GM19455 (cell line): ENCODE results near the gene PCCA.

Experiments
- ATAC-seq: cut with Tn5 transposase; IDR thresholded peaks from one replicate; pipeline ENCODE4 v1.9.1; 2021; ENCODE audit not compliant: unreplicated experiment

The PCCA gene

DNA sequence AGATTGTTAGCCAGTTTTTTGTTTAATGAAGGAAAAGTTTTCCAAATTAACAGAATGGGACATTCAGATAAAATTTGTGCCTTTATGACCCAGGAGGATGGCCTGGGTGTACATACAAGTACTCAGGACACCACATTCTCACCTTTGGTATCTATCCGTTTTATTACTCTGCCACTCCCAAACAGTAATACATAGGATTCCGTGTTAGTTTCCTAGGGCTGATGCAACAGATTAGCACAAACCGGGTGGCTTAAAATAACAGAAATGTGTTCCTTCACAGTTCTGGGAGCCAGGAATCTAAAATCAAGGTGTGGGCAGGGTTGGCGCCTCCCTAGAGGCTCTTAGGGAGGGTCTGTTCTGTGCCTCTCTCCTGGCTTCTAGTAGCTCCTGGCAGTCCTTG lies 369.8 kb downstream of the PCCA start:
- no peak for ATAC-seq

DNA sequence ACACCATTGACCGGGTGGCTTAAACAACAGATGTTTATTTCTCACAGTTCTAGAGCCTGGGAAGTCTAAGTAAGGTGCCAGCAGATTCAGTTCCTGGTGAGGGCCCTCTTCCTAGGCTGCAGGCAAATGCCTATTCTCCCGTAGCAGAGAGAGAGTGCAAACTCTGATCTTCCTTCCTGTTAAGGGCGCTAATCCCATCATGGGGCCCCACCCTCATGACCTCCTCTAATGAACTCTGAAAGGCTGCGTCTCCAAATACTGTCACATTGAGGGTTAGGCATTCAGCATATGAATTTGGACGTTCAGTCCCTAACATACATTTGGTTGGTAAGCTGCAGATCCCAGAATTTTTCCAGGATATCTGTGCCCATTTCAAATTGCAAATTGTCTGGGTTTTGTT lies 370.9 kb downstream of the PCCA start:
- no peak for ATAC-seq

DNA sequence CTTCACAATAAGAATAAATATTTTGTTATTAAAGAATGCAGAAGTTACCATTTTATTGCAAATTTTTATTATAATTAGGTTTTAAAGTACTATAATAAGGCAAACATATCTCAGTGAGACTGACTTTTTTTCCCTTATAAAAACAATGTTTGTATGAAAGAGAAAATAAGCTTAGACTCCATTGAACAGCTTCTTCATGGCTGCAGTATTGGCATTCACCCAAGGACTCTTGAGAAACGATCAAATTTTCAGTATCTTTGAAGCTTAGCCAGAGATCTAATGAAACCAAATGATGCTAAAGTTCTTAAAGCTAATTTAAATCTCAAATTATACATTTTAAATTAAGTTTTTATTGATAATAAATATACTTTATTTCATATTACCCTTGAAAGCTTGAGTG lies 371.4 kb downstream of the PCCA start:
- ATAC-seq: no peak

DNA sequence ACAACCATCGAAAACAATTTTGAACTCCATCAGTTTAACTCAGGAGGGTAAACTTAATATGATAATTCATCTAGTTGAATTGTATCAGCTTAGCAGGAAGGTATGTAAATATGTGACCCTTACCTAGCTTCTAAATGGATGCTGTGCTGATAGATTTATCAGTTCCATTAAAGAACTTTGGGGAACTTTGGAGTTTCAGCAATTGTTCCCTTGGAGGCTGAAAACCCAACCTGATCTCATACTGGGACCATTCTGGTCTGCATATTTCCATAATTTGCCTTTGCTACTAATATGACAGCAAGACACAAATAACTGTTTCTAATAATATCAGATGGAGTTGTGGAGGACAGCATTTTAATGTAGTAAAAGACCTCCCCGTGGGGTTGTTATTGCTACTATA lies 371.9 kb downstream of the PCCA start:
- no peak for ATAC-seq

DNA sequence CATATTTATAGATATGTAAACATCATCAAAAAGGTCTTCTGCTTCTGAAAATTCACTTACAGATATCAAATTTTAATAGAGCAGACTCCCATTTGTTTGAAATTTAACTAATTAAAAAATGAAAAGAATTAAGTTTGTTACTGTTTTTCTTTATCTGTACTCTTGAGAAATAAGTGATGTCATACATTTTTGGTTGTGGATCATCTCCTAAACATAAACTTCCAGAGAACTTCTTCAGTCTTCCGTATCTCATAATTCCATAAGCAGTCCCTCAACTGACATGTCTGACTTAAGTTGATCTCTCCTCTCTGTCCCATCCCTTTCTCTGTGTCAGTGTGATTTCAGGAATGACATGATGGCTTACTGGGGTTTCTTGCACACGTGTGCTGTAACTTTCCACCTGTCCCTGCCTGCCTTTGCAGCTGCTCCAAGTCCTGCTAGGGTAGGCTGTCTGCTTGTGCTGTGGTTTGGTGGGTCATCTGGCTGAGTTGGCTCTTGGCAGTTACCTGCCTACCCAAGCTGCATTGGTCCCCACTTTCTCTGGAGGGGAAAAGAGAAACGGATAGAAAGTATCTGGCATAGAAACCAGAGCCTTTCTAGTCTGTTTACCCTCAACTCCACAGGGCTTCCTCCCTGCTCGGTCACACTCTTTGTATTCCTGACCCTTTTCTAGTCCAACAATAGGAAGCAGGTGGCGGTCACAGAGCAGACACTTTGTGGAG lies 372.6 kb downstream of the PCCA start:
- ATAC-seq: no peak

DNA sequence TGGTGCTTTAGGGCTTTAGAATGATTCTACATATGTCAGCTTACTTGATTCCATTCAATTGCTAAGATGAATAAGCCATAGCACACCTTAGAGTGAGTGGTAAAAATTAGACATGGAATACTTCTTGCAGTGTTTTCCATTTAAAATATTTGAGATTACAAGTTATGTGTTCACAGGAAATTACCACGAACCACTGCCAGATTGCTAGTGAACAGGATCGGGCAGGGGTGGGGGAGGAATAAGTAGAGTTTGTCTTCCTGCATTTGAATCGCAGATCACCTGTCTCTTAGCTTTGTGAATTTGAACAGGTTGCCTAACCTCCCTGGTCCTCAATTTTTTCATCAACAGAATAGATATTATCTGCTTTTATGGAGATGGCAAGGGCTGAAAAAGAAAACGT lies 375.1 kb downstream of the PCCA start:
- ATAC-seq: no peak

DNA sequence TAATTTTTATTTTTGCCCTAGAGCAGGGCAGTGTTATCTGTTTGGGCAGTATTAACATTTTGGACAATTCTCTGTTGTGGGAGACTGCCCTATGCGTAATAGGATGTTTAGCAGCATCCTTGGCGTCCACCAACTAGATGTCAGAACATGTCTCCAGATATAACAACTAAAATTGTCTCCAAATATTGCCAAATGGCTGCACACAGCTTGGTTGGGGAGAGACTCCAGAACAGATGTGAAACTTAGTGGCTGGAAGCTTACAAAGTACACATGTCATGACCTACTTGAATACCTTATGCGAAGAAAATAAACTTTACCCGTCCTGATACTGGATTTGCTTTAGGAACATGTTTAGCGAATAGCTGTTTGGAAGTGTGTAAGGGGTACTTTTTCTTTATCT lies 376.7 kb downstream of the PCCA start:
- no peak for ATAC-seq

DNA sequence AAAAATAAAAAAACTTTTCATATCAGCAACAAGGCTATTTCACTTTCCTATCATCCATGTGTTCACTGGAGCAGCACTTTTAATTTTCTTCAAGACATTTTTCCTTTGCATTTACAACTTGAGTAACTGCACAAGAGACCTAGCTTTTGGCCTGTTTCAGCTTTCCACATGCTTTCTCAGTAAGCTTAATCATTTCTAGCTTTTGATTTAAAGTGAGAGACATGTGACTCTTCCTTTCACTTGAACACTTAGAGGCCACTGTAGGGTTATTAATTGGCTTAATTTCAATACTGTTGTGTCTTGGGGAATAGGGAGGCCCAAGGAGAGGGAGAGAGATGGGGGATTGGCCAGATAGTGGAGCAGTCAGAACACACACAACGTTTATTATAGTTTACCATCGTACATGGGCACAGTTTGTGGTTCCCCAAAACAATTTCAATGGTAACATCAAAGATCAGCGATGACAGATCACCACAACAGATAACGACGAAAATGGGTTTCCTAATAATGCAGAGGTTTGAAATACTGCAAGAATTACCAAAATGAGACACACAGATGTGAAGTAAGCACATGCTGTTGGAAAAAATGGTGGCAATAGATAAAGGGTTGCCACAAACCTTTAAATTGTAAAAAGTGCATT lies 382.1 kb downstream of the PCCA start:
- ATAC-seq: no peak

DNA sequence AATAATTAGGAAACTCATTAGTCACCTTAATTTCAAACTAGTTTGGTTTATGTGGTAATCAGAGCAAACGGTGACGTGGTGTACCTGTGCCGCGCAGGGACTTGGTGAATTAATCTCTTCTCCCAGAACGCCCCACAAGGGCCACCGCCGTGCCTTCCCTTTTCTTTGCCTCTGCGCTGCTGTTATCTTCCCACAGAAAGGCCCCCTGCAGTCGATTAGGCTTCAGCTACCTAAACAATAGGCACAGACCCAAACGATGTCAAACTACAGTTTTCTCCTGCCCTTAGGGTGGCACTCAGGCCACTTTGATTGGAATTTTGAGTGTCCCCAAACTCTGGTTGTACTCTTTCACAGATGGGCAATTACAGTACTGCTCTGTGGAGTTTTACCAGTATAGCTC lies 384.2 kb downstream of the PCCA start:
- no peak for ATAC-seq

DNA sequence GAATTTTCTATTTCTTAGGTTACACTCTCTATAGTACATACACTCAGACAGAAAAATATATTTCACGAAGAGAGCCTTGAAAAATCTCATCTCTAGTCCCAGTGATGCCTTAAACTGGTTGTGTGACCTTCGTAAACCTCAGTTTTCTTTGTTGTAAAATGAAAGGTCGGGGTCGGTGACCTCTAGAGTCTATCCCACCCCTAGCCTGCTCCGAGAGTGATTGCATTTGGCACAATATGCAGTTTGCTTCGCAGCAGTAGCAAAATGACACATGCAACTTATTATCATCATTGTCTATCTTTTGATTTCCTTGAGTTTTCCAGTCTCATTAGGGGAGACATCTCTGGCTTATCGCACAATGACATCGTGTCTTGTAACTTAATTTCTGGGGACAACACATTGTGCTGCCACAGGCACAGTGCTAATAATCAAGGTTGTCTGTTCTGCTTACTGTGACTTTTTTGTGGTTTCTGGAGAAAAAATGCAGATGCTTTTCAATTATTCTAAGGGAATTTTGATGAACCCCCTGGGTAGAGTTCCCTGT lies 384.7 kb downstream of the PCCA start:
- no peak for ATAC-seq

DNA sequence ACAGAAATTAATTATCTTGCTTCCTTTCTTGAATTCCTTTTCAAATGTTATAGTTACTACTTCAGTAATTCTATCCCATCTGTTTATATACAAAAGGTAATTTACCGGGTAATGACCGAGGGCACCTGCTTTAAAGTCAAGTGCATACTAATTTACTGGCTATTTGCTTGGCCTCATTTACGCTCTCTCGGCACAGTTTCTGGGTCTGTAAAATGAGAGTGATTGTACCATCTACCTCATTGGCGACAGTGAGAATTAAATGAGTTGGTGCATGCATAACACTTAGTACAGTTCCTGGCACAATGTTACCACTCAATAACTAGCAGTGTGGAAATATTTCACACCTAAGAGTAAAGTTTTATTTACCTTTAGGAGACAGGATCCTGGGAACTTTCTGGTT lies 388.1 kb downstream of the PCCA start:
- no peak for ATAC-seq

DNA sequence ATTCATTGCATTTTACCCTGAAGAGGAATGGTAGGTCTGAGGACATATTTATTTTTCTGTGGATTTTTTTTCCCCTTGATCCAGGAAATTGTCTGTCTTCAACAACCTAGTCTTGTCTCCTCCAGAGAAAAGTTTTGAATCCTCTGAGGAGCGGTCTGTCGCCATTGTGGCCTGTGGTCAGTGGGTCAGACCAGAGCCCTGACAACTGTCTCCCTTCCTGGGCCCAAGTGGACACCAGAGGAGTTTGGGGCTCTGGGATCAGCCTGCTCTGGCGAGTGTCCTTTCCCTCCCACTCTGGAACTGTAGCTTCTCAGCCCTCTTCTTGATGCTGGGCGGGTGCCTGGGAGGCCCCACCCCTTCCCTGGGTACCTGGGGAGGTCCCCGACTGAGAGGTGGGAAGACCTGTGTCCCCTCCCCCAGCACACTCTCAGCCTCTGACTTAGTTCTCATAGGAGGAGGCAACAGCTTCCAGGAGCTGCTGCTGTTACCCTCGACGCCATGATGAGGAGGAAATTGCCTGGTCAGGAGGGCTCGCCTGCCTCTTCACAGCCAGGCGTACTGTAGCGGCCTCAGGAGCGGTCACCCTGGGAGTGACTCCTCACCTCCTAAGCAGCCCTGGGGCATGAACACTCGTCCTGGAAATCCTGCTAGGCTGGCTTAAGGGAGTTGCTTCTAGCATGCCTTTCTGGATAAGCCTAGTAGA lies 389.4 kb downstream of the PCCA start:
- no peak for ATAC-seq

DNA sequence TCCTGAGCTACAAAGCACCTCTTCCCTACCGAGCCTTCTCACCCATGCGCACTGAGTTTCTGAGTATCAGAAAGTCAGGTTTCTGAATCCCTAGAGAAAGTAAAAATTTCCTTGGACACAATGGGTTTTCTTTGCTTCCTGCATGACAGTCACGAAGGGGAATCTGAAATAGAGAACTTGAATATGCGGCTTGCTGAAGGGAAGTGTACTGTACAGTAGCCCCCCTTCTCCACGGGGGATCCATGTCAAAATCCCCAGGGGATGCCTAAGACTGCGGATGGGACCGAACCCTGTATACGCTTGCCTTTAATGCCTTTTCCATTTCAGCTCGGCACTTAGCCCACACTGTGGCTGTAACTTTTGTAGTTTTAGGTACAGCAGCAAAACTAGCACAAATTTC lies 391.8 kb downstream of the PCCA start:
- ATAC-seq: no peak

DNA sequence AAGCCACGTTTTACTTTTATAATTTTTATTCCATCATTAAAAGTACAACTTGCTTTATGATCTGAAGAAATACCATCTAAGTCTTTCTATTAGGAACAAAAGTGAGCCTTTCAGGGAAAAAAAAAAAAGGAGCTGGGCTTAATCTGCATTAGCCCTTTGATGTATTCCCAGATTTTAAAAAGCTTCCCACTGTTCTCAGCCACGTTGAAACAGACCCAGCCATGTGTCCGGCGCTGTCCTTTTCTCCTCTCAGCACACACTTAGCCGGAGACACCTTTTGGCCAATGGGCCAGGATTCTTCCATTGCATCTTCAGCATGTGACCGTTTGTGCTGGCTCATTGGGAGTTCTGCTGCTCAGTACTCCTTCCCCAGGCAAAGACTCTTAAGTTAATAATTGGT lies 394.2 kb downstream of the PCCA start:
- ATAC-seq: no peak

DNA sequence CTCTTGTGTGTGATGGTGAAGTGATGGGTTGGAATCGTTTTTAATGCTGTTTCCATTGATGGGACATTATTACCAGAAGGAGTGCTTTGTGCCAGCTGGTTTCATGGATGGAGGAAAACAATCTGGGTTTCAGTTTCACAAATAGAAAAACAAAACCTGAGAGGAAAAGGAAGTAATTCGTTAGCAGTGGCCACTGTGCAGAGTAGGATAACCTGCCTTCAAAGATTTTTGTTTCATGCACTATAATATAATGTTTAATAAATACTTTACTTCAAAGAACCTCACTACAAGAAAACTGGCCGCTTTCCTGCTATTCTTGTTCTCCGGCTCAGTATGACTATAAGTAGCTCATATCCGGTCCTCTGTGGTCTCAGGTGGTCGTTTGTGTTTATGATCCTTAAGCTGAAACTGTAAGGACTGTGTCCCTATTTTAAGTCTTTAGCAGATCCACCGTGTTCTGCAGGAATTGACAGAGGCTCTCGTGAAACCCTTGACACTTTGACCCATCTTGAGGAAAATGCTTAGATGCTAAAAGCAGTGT lies 395.0 kb downstream of the PCCA start:
- no peak for ATAC-seq

DNA sequence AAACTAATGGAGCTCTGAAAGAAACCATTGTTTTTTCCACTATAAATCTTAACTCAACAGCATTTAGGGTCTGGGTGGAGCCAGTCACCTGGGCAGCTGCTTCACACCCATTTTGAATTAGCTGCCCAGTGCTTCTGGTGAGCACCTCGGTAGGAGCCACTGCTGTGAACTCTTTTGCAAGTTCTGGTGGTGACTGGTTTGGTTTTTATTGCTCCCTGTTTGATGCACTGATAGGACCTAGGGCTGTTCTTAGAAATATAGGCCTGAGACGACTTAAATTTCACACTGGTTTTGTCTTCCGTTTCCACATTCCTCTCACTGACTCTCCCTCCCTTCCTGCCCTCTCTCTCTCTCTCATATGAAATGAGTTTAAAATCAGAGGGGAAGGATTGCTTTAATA lies 395.8 kb downstream of the PCCA start:
- ATAC-seq: no peak

DNA sequence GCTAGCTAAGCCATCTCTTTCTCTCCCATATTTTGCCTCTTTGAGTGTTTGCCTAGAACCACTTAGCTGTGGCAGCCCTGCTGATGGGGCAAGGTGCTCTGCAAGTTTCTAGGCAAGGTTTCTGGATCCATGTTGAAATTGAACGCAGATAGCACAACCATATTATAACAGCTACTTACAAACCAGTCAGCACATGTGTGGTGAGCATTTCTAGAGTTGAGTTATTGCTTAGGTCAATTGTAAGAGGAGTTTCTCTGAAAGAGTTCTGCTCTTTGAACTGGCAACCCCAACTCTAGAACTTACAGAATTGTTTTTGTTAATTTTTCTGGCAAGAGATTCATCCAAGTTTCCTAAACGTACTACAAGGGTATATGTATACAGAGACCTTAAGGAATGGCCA lies 396.4 kb downstream of the PCCA start:
- ATAC-seq: no peak

DNA sequence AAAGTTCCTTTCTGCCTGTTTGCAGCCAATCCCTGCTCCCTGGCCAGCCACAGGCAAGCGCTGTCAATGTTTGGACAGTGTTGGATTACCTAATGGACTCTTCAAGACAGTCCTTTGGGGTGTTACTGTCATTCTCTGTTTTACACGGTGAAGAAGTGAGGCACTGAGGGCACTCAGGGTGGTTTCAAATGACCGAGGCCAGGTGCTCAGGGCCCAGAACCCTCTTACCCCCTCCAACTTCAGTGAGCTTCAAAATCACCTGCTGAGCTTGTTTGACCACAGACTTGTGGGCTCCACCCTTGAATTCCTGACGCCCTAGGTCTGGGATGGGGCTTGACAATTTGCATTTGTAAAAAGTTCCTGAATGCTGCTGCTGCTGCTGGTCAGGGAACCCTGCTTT lies 401.8 kb downstream of the PCCA start:
- no peak for ATAC-seq

DNA sequence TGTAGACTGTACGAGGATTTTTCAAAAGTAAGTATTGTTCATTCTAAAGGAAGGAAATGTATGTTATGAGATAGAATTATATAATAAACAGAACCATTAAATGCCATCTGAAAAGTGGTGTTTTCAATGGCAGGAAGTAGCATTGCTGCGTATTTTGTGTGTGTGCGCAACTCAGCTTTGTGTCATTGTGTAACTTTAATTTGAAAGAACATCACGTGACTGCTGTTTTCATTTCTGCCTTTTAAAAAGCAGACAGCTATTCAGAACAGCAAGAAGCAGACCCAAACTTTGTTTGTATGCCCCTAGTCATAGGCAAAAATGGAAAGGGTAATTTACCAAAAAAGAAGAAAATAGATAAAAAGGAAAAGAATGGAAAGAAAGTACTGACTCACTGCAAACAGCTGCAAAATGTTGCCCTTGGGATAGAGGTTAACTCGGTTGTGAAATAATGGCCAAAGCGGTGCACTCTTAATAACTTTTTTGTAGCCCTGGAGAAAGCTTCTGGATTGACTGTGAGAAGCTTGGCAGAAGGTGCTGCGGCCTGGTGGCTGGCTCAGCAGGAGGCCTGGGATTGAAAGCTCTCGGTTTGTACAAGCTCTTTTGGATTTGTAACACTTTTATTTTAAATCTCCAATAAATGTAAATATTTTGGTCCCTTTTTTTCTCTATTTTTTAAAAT lies 402.4 kb downstream of the PCCA start:
- no peak for ATAC-seq

DNA sequence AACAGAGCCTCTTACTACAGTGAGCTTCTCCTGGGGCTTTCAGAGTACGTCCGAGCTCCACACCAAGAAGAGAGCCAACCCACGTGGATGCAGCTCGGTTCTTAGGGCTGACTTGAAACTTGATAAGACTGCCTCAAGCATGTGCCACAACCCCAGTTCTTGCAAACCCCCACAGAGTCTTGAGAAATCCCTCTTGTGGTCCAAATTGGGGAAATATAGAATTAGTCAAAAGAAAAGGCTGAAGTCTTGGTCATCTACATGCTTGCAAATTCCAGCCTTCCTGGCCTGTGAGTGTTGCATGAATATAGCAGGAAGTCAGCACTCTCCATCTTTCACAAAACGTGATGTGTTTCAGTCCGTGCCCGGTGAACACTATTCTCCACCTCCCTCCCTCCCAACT lies 404.5 kb downstream of the PCCA start:
- no peak for ATAC-seq

DNA sequence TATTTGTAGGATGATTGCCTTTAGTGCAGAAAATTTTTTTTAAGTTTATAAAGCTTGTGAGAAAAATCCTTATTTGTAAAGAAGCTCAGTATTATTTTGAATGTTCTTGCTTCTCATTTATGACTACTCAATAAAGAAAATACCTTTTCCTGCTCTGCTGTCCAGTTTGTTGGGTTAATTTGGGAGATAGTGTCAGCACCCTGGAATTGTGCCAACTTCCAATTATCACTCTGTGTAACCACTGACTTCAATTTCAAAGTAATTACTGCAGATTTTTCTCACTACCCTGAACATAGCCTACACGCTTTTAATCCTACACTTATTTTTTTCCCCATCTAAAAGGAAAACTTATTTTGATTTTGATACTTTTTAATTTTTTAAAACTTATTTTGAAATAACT lies 406.6 kb downstream of the PCCA start:
- no peak for ATAC-seq
